Measurements from ENCODE around the gene NOL3. TPM values are rescaled to one million over a fixed set of nuclear protein-coding genes. Genes with fewer than 3 reads are reported as not detected.

Gene NOL3
- total and polyA plus RNA-seq, 9 of the 15 experiments (the other 6 are each of a cell fraction or from before 2014, with no cell fraction given), result 0.45 to 14.0 (median 5.4) TPM

DNA sequence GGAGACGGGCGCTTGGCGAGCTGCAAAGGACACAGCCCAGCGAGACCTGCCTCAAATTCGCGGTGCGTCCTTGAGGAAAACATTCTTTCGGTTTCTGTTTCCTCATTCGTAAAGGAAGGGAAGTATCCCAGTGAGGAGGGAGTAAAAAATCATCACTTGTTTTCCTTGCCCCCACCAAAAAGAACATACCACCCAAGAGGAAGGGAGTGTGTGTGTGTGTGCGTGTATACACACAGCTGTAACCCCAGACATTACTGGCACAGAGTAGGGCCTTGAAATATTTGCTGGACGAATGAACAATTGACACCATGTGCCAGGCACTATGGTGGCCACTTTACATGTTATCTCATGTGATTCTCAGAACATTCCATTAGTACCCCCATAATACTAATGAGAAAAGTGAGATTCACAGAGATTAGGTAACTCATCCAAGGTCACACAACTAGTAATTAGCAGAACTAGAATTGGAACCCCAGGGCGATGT lies 15.4 kb downstream of the NOL3 start:
- ATAC-seq (no peak), DNase-seq (ENCODE audit: extremely low read depth in 1 of 4, low spot score in 3 of 4) (no peak), FAIRE-seq (no peak)
- Histone ChIP-seq H2AFZ (ENCODE audit: low read depth, low read length) (no peak overlapping the region), H3K9me1 (ENCODE audit: control insufficient read depth, insufficient read depth, low read length) (no peaks in the 10 kb centered on the region), H3K4me3 (no peak overlapping the region), H3K9me3 (replicated peaks; ENCODE audit: control insufficient read depth, insufficient read depth, low read depth, low read length) (no peaks in the 10 kb centered on the region), H3K4me2 (ENCODE audit: insufficient read depth, low read length) (no peak overlapping the region; the same call in 1 of the 2 replicates), H3K27me3 (ENCODE audit: control insufficient read depth in 2 of 2, insufficient read depth in 2 of 2, low read length in 2 of 2) (no peaks in the 10 kb centered on the region), H3K27ac (ENCODE audit: extremely low read depth, low read depth, low read length) (no peak overlapping the region), H3K36me3 (ENCODE audit: control insufficient read depth, insufficient read depth, low read length) (no peaks in the 10 kb centered on the region), H3K9ac (ENCODE audit: insufficient read depth in 1 of 2, low read depth in 2 of 2, low read length in 2 of 2) (no peak overlapping the region), H3K4me1 (replicated peaks in 1 of 2; ENCODE audit: control insufficient read depth in 2 of 2, insufficient read depth in 2 of 2, low read length in 2 of 2) (peaks cover 25 to 47% of the 10 kb centered on the region in 2 experiments), H3K79me2 (ENCODE audit: control insufficient read depth, insufficient read depth, low read length) (peaks cover 14% of the 10 kb centered on the region), H4K20me1 (replicated peaks; ENCODE audit: control insufficient read depth, insufficient read depth, low read length) (peaks cover 11% of the 10 kb centered on the region)
- in situ Hi-C loops (cut with MboI), result no loop called here
- WGBS (ENCODE audit: insufficient coverage, low coverage, missing lambda C conversion rate), result 2% methylated on average over 12 of the region's 12 CpGs
- intact Hi-C loops (cut with micrococcal nuclease), result loop anchor here (10.0 kb wide), 2 partner anchors 171 to 231 kb away; no protein-coding TSS in a partner anchor
- BruUV-seq (replicated peaks), result no TSS peak
- ChIA-PET CTCF (ENCODE audit: low intra/inter-chr PET ratio) (interaction anchor here (0.7 to 1.3 kb wide), 4 partner anchors 27 to 168 kb away, joined by 3 to 7 read pairs (median 4); partner anchors contain the start of gene FHOD1), POLR2A (interaction anchor here (0.6 to 1.3 kb wide), 3 partner anchors 8 to 275 kb away, joined by 3 to 4 read pairs (median 4); no protein-coding TSS in a partner anchor)
- TF ChIP-seq PRDM10 (IDR thresholded peaks at IDR 0.05; ENCODE audit: partially characterized antibody) (peak; percentile 55), C11orf30 (IDR thresholded peaks at IDR 0.05; ENCODE audit: low read depth) (no peak), TOE1 (IDR thresholded peaks at IDR 0.05; ENCODE audit: borderline replicate concordance) (no peak), TOE1 (CRISPR knock-in tag; IDR thresholded peaks at IDR 0.05; ENCODE audit: borderline replicate concordance, low read depth) (0 out of 2 replicates have a peak, but pooled peaks have one; percentile 5), CBX2 (IDR thresholded peaks at IDR 0.05; ENCODE audit: insufficient read depth, low read length, poor library complexity, severe bottlenecking) (no peak), ZNF197 (CRISPR knock-in tag; IDR thresholded peaks at IDR 0.05; ENCODE audit: low read depth) (no peak), E2F6 (IDR thresholded peaks at IDR 0.05; ENCODE audit: borderline replicate concordance in 1 of 2, extremely low read depth in 1 of 2, insufficient read depth in 1 of 2, insufficient read length in 1 of 2, low read depth in 1 of 2, low read length in 1 of 2, poor library complexity in 1 of 2, severe bottlenecking in 1 of 2) (no peak), ZFPM2 (CRISPR knock-in tag; IDR thresholded peaks at IDR 0.05) (no peak), KDM4B (IDR thresholded peaks at IDR 0.05; ENCODE audit: borderline replicate concordance in 2 of 2, low read depth in 1 of 2) (no peak), KAT8 (IDR thresholded peaks at IDR 0.05; ENCODE audit: low read depth) (no peak), ZNF121 (CRISPR knock-in tag; conservative IDR thresholded peaks at IDR 0.05) (no peak), ZBTB43 (CRISPR knock-in tag; IDR thresholded peaks at IDR 0.05) (peak; percentile 12; the same call in 1 of the 2 replicates), GATAD2B (IDR thresholded peaks at IDR 0.05; ENCODE audit: borderline replicate concordance) (no peak), DPF2 (IDR thresholded peaks at IDR 0.05) (no peak), HDAC2 (IDR thresholded peaks at IDR 0.05) (0 out of 2 replicates have a peak, but pooled peaks have one; percentile 5), EP400 (IDR thresholded peaks at IDR 0.05) (no peak)
